ENCODE results near the gene ATP2C1.

The ATP2C1 gene

GRCh38 chr3:130894986-130895280 is 1.0 kb downstream of the ATP2C1 start:
- DNase-seq (ENCODE audit: low spot score), result no peak

- DNase-seq (ENCODE audit: low spot score), result no peak
Measured at GRCh38 chr3:130895690-130896488, 2.0 kb downstream of the ATP2C1 start.

GRCh38 chr3:130897316-130897715 is 3.4 kb downstream of the ATP2C1 start:
- DNase-seq (ENCODE audit: low spot score), result no peak

GRCh38 chr3:130900959-130901358 is 7.1 kb downstream of the ATP2C1 start:
- DNase-seq (ENCODE audit: low spot score), result no peak

GRCh38 chr3:130901463-130902204 is 7.8 kb downstream of the ATP2C1 start:
- no peak for DNase-seq (ENCODE audit: low spot score)

GRCh38 chr3:130903412-130903908 is 9.6 kb downstream of the ATP2C1 start:
- DNase-seq (ENCODE audit: low spot score), result no peak

- no peak for DNase-seq (ENCODE audit: low spot score)
Measured at GRCh38 chr3:130904491-130904890, 10.6 kb downstream of the ATP2C1 start.

- DNase-seq (ENCODE audit: low spot score), result no peak
Measured at GRCh38 chr3:130905551-130905950, 11.7 kb downstream of the ATP2C1 start.

GRCh38 chr3:130906374-130906995 is 12.6 kb downstream of the ATP2C1 start:
- DNase-seq (ENCODE audit: low spot score), result no peak

- DNase-seq (ENCODE audit: low spot score), result no peak
Measured at GRCh38 chr3:130907500-130907899, 13.6 kb downstream of the ATP2C1 start.

- DNase-seq (ENCODE audit: low spot score), result no peak
Measured at GRCh38 chr3:130907966-130908365, 14.1 kb downstream of the ATP2C1 start.

GRCh38 chr3:130915567-130916292 is 21.8 kb downstream of the ATP2C1 start:
- no peak for DNase-seq (ENCODE audit: low spot score)

- no peak for DNase-seq (ENCODE audit: low spot score)
Measured at GRCh38 chr3:130916507-130917167, 22.8 kb downstream of the ATP2C1 start.

GRCh38 chr3:130918328-130918727 is 24.4 kb downstream of the ATP2C1 start:
- no peak for DNase-seq (ENCODE audit: low spot score)

- DNase-seq (ENCODE audit: low spot score), result no peak
Measured at GRCh38 chr3:130925628-130926027, 31.7 kb downstream of the ATP2C1 start.

GRCh38 chr3:130926504-130926903 is 32.6 kb downstream of the ATP2C1 start:
- no peak for DNase-seq (ENCODE audit: low spot score)

- DNase-seq (ENCODE audit: low spot score), result no peak
Measured at GRCh38 chr3:130929804-130930203, 35.9 kb downstream of the ATP2C1 start.

GRCh38 chr3:130932979-130933378 is 39.1 kb downstream of the ATP2C1 start:
- no peak for DNase-seq (ENCODE audit: low spot score)

GRCh38 chr3:130933801-130934345 is 40.0 kb downstream of the ATP2C1 start:
- no peak for DNase-seq (ENCODE audit: low spot score)

GRCh38 chr3:130934442-130935089 is 40.7 kb downstream of the ATP2C1 start:
- DNase-seq (ENCODE audit: low spot score), result no peak
